Osteoblast (primary cell): ENCODE data around the gene PLXNB2. TPM values are rescaled to one million over a fixed set of nuclear protein-coding genes. Genes with fewer than 3 reads are reported as not detected.
A peak's percentile ranks its signal among the peaks of the same experiment; 100 is the strongest.

Source experiments
- DNase-seq: peaks from one replicate; pipeline ENCODE4 v3.0.0; 2011; ENCODE audit warnings: low spot score, mixed read lengths; ENCODE audit not compliant: insufficient read length; ENCODE audit errors: missing footprints
- H2AFZ ChIP-seq: 2 replicates; pipeline ENCODE4 v1.6.0; 2011; ENCODE audit warnings: mild to moderate bottlenecking, low read length
- H3K27ac ChIP-seq: 2 replicates; pipeline ENCODE4 v1.5.1; 2011; ENCODE audit warnings: mild to moderate bottlenecking, low read depth, low read length, moderate library complexity
- H3K27me3 ChIP-seq: 2 replicates; pipeline ENCODE4 v1.6.0; 2012; ENCODE audit warnings: mild to moderate bottlenecking, control low read depth, inconsistent platforms, low read length, moderate library complexity; ENCODE audit not compliant: insufficient read depth
- H3K36me3 ChIP-seq: 2 replicates; pipeline ENCODE4 v1.5.1; 2011; ENCODE audit warnings: mild to moderate bottlenecking, low read length, control low read depth, moderate library complexity; ENCODE audit not compliant: insufficient read depth
- H3K4me1 ChIP-seq: 2 replicates; pipeline ENCODE4 v1.5.1; 2011; ENCODE audit warnings: mild to moderate bottlenecking, low read length, control low read depth, moderate library complexity; ENCODE audit not compliant: insufficient read depth
- H3K4me2 ChIP-seq: 2 replicates; pipeline ENCODE4 v1.6.0; 2011; ENCODE audit warnings: mild to moderate bottlenecking, low read length; ENCODE audit not compliant: insufficient read depth
- H3K4me3 ChIP-seq: fragments of 200-600 bp; sonication (generic); 3 replicates; pipeline ENCODE4 v1.5.1; 2012; ENCODE audit warnings: mild to moderate bottlenecking, low read length, inconsistent platforms; ENCODE audit not compliant: insufficient read depth
- H3K79me2 ChIP-seq: 2 replicates; pipeline ENCODE4 v1.6.0; 2012; ENCODE audit warnings: mild to moderate bottlenecking, low read length, control low read depth, inconsistent platforms; ENCODE audit not compliant: insufficient read depth
- H3K9me3 ChIP-seq: 2 replicates; pipeline ENCODE4 v1.5.1; 2011; ENCODE audit warnings: low read depth, low read length, control low read depth
- H4K20me1 ChIP-seq: 2 replicates; pipeline ENCODE4 v1.6.0; 2012; ENCODE audit warnings: mild to moderate bottlenecking, low read length, control low read depth; ENCODE audit not compliant: insufficient read depth
- total RNA-seq: library from RNA; depleted of rRNA; stranded (reverse); fragments of >200 nt; gene quantifications from 2 replicates; pipeline ENCODE4 v1.2.3, GENCODE V29; 2012
- TF ChIP-seq, protein P1 (sequence below): IDR thresholded peaks from 2 replicates; pipeline ENCODE4 v1.5.1; 2011; ENCODE audit warnings: mild to moderate bottlenecking, low read depth, low read length, moderate library complexity; ENCODE audit errors: extremely low read depth

Gene PLXNB2
- total RNA-seq, 1 donor = 209 TPM

DNA sequence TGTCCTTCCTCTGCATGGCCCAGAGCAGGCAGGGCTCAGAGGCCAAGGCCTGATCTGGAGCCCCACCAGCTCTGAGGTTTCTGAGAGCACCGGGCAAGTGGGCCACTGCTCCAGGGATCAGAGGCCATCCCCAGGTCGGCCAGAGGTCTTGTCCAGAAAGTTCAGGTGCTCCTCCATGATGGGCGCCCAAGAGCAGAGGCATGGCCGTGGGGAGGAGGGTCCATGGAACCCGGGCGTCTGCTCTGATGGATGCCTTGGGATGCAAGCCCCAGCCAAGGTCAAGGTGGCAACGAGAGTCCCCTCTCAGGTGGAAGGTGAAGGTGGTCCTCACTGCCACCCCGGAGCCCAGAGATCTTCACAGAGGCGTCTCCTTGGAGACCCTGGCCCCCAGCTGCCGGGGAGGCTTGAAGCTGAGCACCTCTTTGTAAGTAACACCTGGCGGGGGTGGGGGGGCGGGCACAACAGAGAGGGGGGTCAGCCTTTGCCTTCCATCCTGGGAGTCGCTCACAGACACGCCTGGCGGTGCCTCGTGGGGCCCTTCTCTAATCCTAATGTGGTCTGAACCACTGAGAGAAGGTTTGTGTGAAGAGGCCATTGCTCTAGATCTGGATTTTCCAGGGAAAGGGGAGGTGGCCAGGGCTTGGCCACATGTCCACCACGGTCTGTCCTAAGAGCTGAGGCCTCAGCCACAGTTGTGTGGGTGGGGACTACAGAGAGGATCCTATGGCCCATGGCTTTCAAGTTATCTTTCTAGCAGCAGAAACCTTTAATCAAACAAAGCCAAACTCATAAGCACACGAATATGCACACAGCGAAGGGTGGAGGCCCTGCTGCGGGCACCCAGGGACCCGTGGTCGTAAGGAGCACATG lies 54.2 kb downstream of the PLXNB2 start:
- Histone ChIP-seq H4K20me1 (peaks cover 11% of the 10 kb centered on the region), H3K4me3 (no peak overlapping the region), H3K27ac (no peak overlapping the region), H3K4me2 (no peak overlapping the region), H3K79me2 (peaks cover 18% of the 10 kb centered on the region), H2AFZ (no peak overlapping the region), H3K9me3 (no peaks in the 10 kb centered on the region), H3K36me3 (peaks cover 2% of the 10 kb centered on the region), H3K4me1 (peaks cover 11% of the 10 kb centered on the region), H3K27me3 (no peaks in the 10 kb centered on the region)
- DNase-seq = no peak
- TF ChIP-seq, protein P1, sequence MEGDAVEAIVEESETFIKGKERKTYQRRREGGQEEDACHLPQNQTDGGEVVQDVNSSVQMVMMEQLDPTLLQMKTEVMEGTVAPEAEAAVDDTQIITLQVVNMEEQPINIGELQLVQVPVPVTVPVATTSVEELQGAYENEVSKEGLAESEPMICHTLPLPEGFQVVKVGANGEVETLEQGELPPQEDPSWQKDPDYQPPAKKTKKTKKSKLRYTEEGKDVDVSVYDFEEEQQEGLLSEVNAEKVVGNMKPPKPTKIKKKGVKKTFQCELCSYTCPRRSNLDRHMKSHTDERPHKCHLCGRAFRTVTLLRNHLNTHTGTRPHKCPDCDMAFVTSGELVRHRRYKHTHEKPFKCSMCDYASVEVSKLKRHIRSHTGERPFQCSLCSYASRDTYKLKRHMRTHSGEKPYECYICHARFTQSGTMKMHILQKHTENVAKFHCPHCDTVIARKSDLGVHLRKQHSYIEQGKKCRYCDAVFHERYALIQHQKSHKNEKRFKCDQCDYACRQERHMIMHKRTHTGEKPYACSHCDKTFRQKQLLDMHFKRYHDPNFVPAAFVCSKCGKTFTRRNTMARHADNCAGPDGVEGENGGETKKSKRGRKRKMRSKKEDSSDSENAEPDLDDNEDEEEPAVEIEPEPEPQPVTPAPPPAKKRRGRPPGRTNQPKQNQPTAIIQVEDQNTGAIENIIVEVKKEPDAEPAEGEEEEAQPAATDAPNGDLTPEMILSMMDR = no peak

DNA sequence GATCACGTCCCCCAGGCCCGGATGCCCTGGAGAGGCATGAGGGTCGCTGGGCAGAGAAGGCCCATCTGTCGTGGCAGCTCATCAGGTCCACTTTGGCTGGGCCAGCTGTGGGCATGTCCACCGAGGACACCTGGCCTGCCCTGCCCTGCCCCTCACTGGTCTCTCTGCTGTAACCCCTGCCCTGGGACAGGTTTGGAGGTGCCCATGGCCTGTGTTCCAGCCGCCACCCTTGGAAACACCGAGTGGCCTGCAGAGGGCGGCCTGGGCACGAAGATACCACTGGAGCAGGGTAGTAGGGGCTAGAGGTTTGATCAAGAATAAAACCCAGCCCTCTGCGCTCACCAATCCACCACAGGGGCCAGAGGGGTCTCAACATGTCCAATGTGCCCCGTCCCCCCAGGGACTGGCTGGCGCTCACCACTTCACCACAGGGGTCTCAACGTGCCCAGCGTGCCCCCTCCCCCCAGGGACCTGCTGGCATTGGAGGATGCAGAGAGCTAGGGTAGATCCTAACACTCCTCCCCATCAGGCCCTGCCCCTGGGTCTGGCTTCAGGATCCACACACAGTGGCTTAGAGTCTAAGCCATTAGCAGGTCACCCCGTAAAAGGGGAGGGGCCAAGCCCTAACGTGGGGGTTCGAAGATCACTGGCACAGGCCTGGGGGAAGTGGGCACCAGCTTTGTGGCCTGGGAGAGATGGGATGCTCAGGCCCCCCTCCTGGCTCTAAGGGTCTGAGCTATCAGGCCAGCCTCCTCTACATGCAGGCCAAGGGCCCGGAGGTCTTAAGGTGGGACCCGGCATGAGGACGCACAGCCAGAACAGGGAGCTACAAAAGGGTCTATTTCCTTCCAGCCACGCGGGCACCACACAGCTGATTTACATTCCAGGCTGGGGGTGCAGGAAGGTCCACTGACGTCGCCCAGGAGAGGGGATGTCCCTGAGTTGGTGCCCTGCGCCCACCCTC lies 55.1 kb downstream of the PLXNB2 start:
- Histone ChIP-seq H3K79me2 (peaks cover 27% of the 10 kb centered on the region), H2AFZ (no peak overlapping the region), H3K4me1 (peaks cover 11% of the 10 kb centered on the region), H3K4me2 (peak overlapping the region; percentile 91), H3K27ac (no peak overlapping the region), H4K20me1 (peaks cover 11% of the 10 kb centered on the region), H3K9me3 (no peaks in the 10 kb centered on the region), H3K27me3 (no peaks in the 10 kb centered on the region), H3K4me3 (no peak overlapping the region), H3K36me3 (peaks cover 7% of the 10 kb centered on the region)
- DNase-seq = peak; percentile 98
- TF ChIP-seq, protein P1 = peak; percentile 73

DNA sequence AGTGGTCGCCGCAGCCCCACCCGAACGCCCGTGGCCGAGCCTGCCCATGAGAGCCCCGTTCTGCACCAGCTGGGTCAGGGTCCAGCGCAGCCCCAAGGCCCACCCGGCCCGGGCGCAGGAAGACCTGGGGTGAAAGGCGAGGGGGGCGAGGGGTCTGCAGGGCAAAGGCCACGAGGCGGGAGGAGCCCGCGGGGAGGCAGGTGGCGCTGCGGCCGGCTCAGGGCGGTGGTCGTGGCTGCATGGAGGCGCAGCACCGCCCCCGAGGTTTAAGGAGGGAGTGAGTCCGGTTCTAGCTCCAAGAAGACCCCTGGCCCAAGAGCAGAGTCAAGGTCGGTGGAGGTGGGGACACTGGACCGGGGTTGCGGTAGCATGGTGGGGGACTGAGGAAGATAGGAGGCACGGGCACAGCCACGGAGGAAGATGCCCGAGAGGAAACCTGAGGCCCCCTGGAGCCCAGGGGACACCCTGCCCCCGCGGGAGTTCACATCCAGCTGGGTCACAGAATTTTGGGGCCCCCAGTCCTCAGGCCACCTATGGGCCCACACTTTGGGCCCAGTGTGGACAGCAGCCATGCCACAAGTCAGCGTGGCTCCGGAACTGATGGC lies 55.9 kb downstream of the PLXNB2 start:
- DNase-seq = no peak
- Histone ChIP-seq H3K79me2 (peaks cover 29% of the 10 kb centered on the region), H2AFZ (peak overlapping the region; percentile 29), H4K20me1 (peaks cover 11% of the 10 kb centered on the region), H3K36me3 (peaks cover 10% of the 10 kb centered on the region), H3K4me1 (peaks cover 11% of the 10 kb centered on the region), H3K27ac (no peak overlapping the region), H3K9me3 (no peaks in the 10 kb centered on the region), H3K4me3 (peak overlapping the region; percentile 87), H3K4me2 (peak overlapping the region; percentile 91), H3K27me3 (no peaks in the 10 kb centered on the region)
- TF ChIP-seq, protein P1 = no peak
